LNCAP (cell line): Measurements from ENCODE around the gene RPLP2.

ENCODE experiments used
- CTCF ChIP-seq: fragments of 450-650 bp; IDR thresholded peaks from 2 replicates; pipeline ENCODE4 v1.5.1; 2017; ENCODE audit warnings: mild to moderate bottlenecking

RPLP2 gene

GRCh38 chr11:802693-803466 is 6.9 kb upstream of the RPLP2 start:
- no peak for TF ChIP-seq CTCF

GRCh38 chr11:803467-803742 is 6.4 kb upstream of the RPLP2 start:
- TF ChIP-seq CTCF = no peak

- no peak for TF ChIP-seq CTCF
These were observed 5.8 kb upstream of the RPLP2 start for GRCh38 chr11:803770-804598.

- no peak for TF ChIP-seq CTCF
These were observed 5.2 kb upstream of the RPLP2 start for GRCh38 chr11:804599-804964.

GRCh38 chr11:808427-809286 is 1.1 kb upstream of the RPLP2 start:
- no peak for TF ChIP-seq CTCF

- no peak for TF ChIP-seq CTCF
These were observed 337 bp downstream of the RPLP2 start for GRCh38 chr11:810040-810567.
